ENCODE measurements around the gene KLF12. TPM values are rescaled to one million over a fixed set of nuclear protein-coding genes. Genes with fewer than 3 reads are reported as not detected.

Gene KLF12
- polyA plus RNA-seq, 4 donors = 0.45 to 2.8 (median 0.78) TPM

GRCh38 chr13:74162782-74163181 is 28.6 kb upstream of the KLF12 start:
- Histone ChIP-seq H3K36me3 (ENCODE audit: control insufficient read depth in 3 of 3, insufficient read depth in 2 of 3, low read depth in 1 of 3, low read length in 3 of 3) (no peaks in the 10 kb centered on the region), H3K4me1 (ENCODE audit: control insufficient read depth in 3 of 3, insufficient read depth in 2 of 3, low read depth in 1 of 3, low read length in 2 of 3) (no peaks in the 10 kb centered on the region), H3K27me3 (ENCODE audit: control insufficient read depth in 3 of 3, insufficient read depth in 3 of 3, low read length in 3 of 3) (no peaks in the 10 kb centered on the region), H3K27ac (ENCODE audit: low read depth in 1 of 3, low read length in 2 of 3) (no peak overlapping the region), H3K9me3 (ENCODE audit: control insufficient read depth in 2 of 2, insufficient read depth in 1 of 2, low read depth in 1 of 2, low read length in 1 of 2) (no peaks in the 10 kb centered on the region), H3K4me3 (ENCODE audit: low read depth in 1 of 3, low read length in 3 of 3) (no peak overlapping the region)
- DNase-seq (no peak), FAIRE-seq (no peak)
- WGBS, 3 donors = 83 to 91% (median 87%) methylated on average over 2 of the region's 2 CpGs

GRCh38 chr13:74162135-74162534 is 27.9 kb upstream of the KLF12 start:
- WGBS, 3 donors = 75 to 90% (median 83%) methylated on average over 2 of the region's 2 CpGs
- DNase-seq = no peak
- FAIRE-seq = no peak
- no peaks in the 10 kb centered on the region for H3K36me3 ChIP-seq (ENCODE audit: control insufficient read depth in 3 of 3, insufficient read depth in 2 of 3, low read depth in 1 of 3, low read length in 3 of 3)
- H3K27me3 ChIP-seq (ENCODE audit: control insufficient read depth in 3 of 3, insufficient read depth in 3 of 3, low read length in 3 of 3) = no peaks in the 10 kb centered on the region
- no peaks in the 10 kb centered on the region for H3K4me1 ChIP-seq (ENCODE audit: control insufficient read depth in 3 of 3, insufficient read depth in 2 of 3, low read depth in 1 of 3, low read length in 2 of 3)
- H3K27ac ChIP-seq (ENCODE audit: low read depth in 1 of 3, low read length in 2 of 3) = no peak overlapping the region
- H3K9me3 ChIP-seq (ENCODE audit: control insufficient read depth in 2 of 2, insufficient read depth in 1 of 2, low read depth in 1 of 2, low read length in 1 of 2) = no peaks in the 10 kb centered on the region
- no peak overlapping the region for H3K4me3 ChIP-seq (ENCODE audit: low read depth in 1 of 3, low read length in 3 of 3)

- DNase-seq (no peak), FAIRE-seq (no peak)
- no peaks in the 10 kb centered on the region for H3K9me3 ChIP-seq (ENCODE audit: control insufficient read depth in 2 of 2, insufficient read depth in 1 of 2, low read depth in 1 of 2, low read length in 1 of 2)
- 58 to 62% (median 59%) methylated on average over 3 of the region's 3 CpGs for WGBS, 3 donors
- no peak overlapping the region for H3K27ac ChIP-seq (ENCODE audit: low read depth in 1 of 3, low read length in 2 of 3)
- H3K4me3 ChIP-seq (ENCODE audit: low read depth in 1 of 3, low read length in 3 of 3) = no peak overlapping the region
- H3K27me3 ChIP-seq (ENCODE audit: control insufficient read depth in 3 of 3, insufficient read depth in 3 of 3, low read length in 3 of 3) = no peaks in the 10 kb centered on the region
- H3K4me1 ChIP-seq (ENCODE audit: control insufficient read depth in 3 of 3, insufficient read depth in 2 of 3, low read depth in 1 of 3, low read length in 2 of 3) = no peaks in the 10 kb centered on the region
- H3K36me3 ChIP-seq (ENCODE audit: control insufficient read depth in 3 of 3, insufficient read depth in 2 of 3, low read depth in 1 of 3, low read length in 3 of 3) = no peaks in the 10 kb centered on the region
Measured at GRCh38 chr13:74158571-74159352, 24.6 kb upstream of the KLF12 start.

GRCh38 chr13:74158028-74158427 is 23.8 kb upstream of the KLF12 start:
- Histone ChIP-seq H3K36me3 (ENCODE audit: control insufficient read depth in 3 of 3, insufficient read depth in 2 of 3, low read depth in 1 of 3, low read length in 3 of 3) (no peaks in the 10 kb centered on the region), H3K4me1 (ENCODE audit: control insufficient read depth in 3 of 3, insufficient read depth in 2 of 3, low read depth in 1 of 3, low read length in 2 of 3) (no peaks in the 10 kb centered on the region), H3K4me3 (ENCODE audit: low read depth in 1 of 3, low read length in 3 of 3) (no peak overlapping the region), H3K27ac (ENCODE audit: low read depth in 1 of 3, low read length in 2 of 3) (no peak overlapping the region), H3K9me3 (ENCODE audit: control insufficient read depth in 2 of 2, insufficient read depth in 1 of 2, low read depth in 1 of 2, low read length in 1 of 2) (no peaks in the 10 kb centered on the region), H3K27me3 (ENCODE audit: control insufficient read depth in 3 of 3, insufficient read depth in 3 of 3, low read length in 3 of 3) (no peaks in the 10 kb centered on the region)
- FAIRE-seq = no peak
- WGBS, 3 donors = 74 to 93% (median 92%) methylated on average over 8 of the region's 8 CpGs
- DNase-seq = no peak

GRCh38 chr13:74154981-74155380 is 20.8 kb upstream of the KLF12 start:
- Histone ChIP-seq H3K27ac (ENCODE audit: low read depth in 1 of 3, low read length in 2 of 3) (no peak overlapping the region), H3K4me3 (ENCODE audit: low read depth in 1 of 3, low read length in 3 of 3) (no peak overlapping the region), H3K36me3 (ENCODE audit: control insufficient read depth in 3 of 3, insufficient read depth in 2 of 3, low read depth in 1 of 3, low read length in 3 of 3) (no peaks in the 10 kb centered on the region), H3K9me3 (ENCODE audit: control insufficient read depth in 2 of 2, insufficient read depth in 1 of 2, low read depth in 1 of 2, low read length in 1 of 2) (no peaks in the 10 kb centered on the region), H3K27me3 (ENCODE audit: control insufficient read depth in 3 of 3, insufficient read depth in 3 of 3, low read length in 3 of 3) (no peaks in the 10 kb centered on the region), H3K4me1 (ENCODE audit: control insufficient read depth in 3 of 3, insufficient read depth in 2 of 3, low read depth in 1 of 3, low read length in 2 of 3) (no peaks in the 10 kb centered on the region)
- WGBS, 3 donors = 73 to 89% (median 78%) methylated on average over 3 of the region's 3 CpGs
- FAIRE-seq = no peak
- no peak for DNase-seq

GRCh38 chr13:74153316-74153715 is 19.1 kb upstream of the KLF12 start:
- Histone ChIP-seq H3K4me3 (ENCODE audit: low read depth in 1 of 3, low read length in 3 of 3) (no peak overlapping the region), H3K36me3 (ENCODE audit: control insufficient read depth in 3 of 3, insufficient read depth in 2 of 3, low read depth in 1 of 3, low read length in 3 of 3) (no peaks in the 10 kb centered on the region), H3K27me3 (ENCODE audit: control insufficient read depth in 3 of 3, insufficient read depth in 3 of 3, low read length in 3 of 3) (no peaks in the 10 kb centered on the region), H3K4me1 (ENCODE audit: control insufficient read depth in 3 of 3, insufficient read depth in 2 of 3, low read depth in 1 of 3, low read length in 2 of 3) (no peaks in the 10 kb centered on the region), H3K9me3 (ENCODE audit: control insufficient read depth in 2 of 2, insufficient read depth in 1 of 2, low read depth in 1 of 2, low read length in 1 of 2) (no peaks in the 10 kb centered on the region), H3K27ac (ENCODE audit: low read depth in 1 of 3, low read length in 2 of 3) (no peak overlapping the region)
- no peak for FAIRE-seq
- WGBS, 3 donors = 37 to 81% (median 62%) methylated on average over 2 of the region's 2 CpGs
- peak in 1 of 2 donors; percentile 12 for DNase-seq

- DNase-seq (no peak), FAIRE-seq (no peak)
- Histone ChIP-seq H3K9me3 (ENCODE audit: control insufficient read depth in 2 of 2, insufficient read depth in 1 of 2, low read depth in 1 of 2, low read length in 1 of 2) (no peaks in the 10 kb centered on the region), H3K27ac (ENCODE audit: low read depth in 1 of 3, low read length in 2 of 3) (no peak overlapping the region), H3K27me3 (ENCODE audit: control insufficient read depth in 3 of 3, insufficient read depth in 3 of 3, low read length in 3 of 3) (no peaks in the 10 kb centered on the region), H3K4me1 (ENCODE audit: control insufficient read depth in 3 of 3, insufficient read depth in 2 of 3, low read depth in 1 of 3, low read length in 2 of 3) (no peaks in the 10 kb centered on the region), H3K4me3 (ENCODE audit: low read depth in 1 of 3, low read length in 3 of 3) (no peak overlapping the region), H3K36me3 (ENCODE audit: control insufficient read depth in 3 of 3, insufficient read depth in 2 of 3, low read depth in 1 of 3, low read length in 3 of 3) (no peaks in the 10 kb centered on the region)
- whole genome bisulfite sequencing, 3 donors = 46 to 58% (median 47%) methylated on average over 3 of the region's 3 CpGs
Measured at GRCh38 chr13:74151859-74152258, 17.7 kb upstream of the KLF12 start.

GRCh38 chr13:74148352-74148751 is 14.1 kb upstream of the KLF12 start:
- DNase-seq (no peak), FAIRE-seq (no peak)
- 42 to 46% (median 45%) methylated on average over 1 of the region's 1 CpG for WGBS, 3 donors

More at GRCh38 chr13:74148352-74148751, 14.1 kb upstream of the KLF12 start:
- Histone ChIP-seq H3K4me1 (ENCODE audit: control insufficient read depth in 3 of 3, insufficient read depth in 2 of 3, low read depth in 1 of 3, low read length in 2 of 3) (no peaks in the 10 kb centered on the region), H3K9me3 (ENCODE audit: control insufficient read depth in 2 of 2, insufficient read depth in 1 of 2, low read depth in 1 of 2, low read length in 1 of 2) (no peaks in the 10 kb centered on the region), H3K27me3 (ENCODE audit: control insufficient read depth in 3 of 3, insufficient read depth in 3 of 3, low read length in 3 of 3) (no peaks in the 10 kb centered on the region), H3K27ac (ENCODE audit: low read depth in 1 of 3, low read length in 2 of 3) (no peak overlapping the region), H3K4me3 (ENCODE audit: low read depth in 1 of 3, low read length in 3 of 3) (no peak overlapping the region), H3K36me3 (ENCODE audit: control insufficient read depth in 3 of 3, insufficient read depth in 2 of 3, low read depth in 1 of 3, low read length in 3 of 3) (no peaks in the 10 kb centered on the region)

All from small intestine (tissue), 7 donors.